NCI-H446 (cell line): ENCODE measurements around the gene KIAA0586.
"Not testable (repeated sequence)": the region's sequence is repeated elsewhere in the genome, so short reads cannot be mapped to it uniquely, and the experiment has no call there.

Source experiments
- DNase-seq, 2 experiments: peaks; one replicate each; lab custom pipeline; 2025; lab: John Stamatoyannopoulos, UW

KIAA0586 gene

GRCh38 chr14:58547649-58548048 is 120.1 kb downstream of the KIAA0586 start:
- DNase-seq: no peak

GRCh38 chr14:58549105-58549757 is 121.7 kb downstream of the KIAA0586 start:
- DNase-seq: no peak

- no peak for DNase-seq
Observed at GRCh38 chr14:58553959-58554358, 126.4 kb downstream of the KIAA0586 start.

- no peak for DNase-seq
Observed at GRCh38 chr14:58555647-58556046, 128.1 kb downstream of the KIAA0586 start.

GRCh38 chr14:58557242-58557641 is 129.7 kb downstream of the KIAA0586 start:
- no peak for DNase-seq

- no peak for DNase-seq
Observed at GRCh38 chr14:58560208-58560607, 132.7 kb downstream of the KIAA0586 start.

GRCh38 chr14:58562141-58562540 is 134.6 kb downstream of the KIAA0586 start:
- no peak for DNase-seq

- DNase-seq: no peak
Observed at GRCh38 chr14:58563978-58564377, 136.5 kb downstream of the KIAA0586 start.

- DNase-seq: no peak
Observed at GRCh38 chr14:58565832-58566231, 138.3 kb downstream of the KIAA0586 start.

GRCh38 chr14:58566979-58567378 is 139.5 kb downstream of the KIAA0586 start:
- no peak for DNase-seq

- no peak for DNase-seq
Observed at GRCh38 chr14:58568322-58568721, 140.8 kb downstream of the KIAA0586 start.

- no peak for DNase-seq
Observed at GRCh38 chr14:58571256-58571655, 143.7 kb downstream of the KIAA0586 start.

- DNase-seq: no peak
Observed at GRCh38 chr14:58571769-58572472, 144.4 kb downstream of the KIAA0586 start.

GRCh38 chr14:58572473-58572853 is 144.9 kb downstream of the KIAA0586 start:
- no peak for DNase-seq

GRCh38 chr14:58572863-58573262 is 145.3 kb downstream of the KIAA0586 start:
- DNase-seq: no peak

- DNase-seq: no peak
Observed at GRCh38 chr14:58574623-58575022, 147.1 kb downstream of the KIAA0586 start.

- no peak for DNase-seq
Observed at GRCh38 chr14:58575956-58576355, 148.4 kb downstream of the KIAA0586 start.

GRCh38 chr14:58580035-58580434 is 152.5 kb downstream of the KIAA0586 start:
- DNase-seq: not testable (repeated sequence)

- not testable (repeated sequence) for DNase-seq
Observed at GRCh38 chr14:58581389-58581788, 153.9 kb downstream of the KIAA0586 start.

GRCh38 chr14:58584383-58584782 is 156.9 kb downstream of the KIAA0586 start:
- DNase-seq: no peak

GRCh38 chr14:58587271-58587670 is 159.8 kb downstream of the KIAA0586 start:
- DNase-seq: peak in 1 of 2 experiments; percentile 39

- DNase-seq: not testable (repeated sequence)
Observed at GRCh38 chr14:58588321-58588720, 160.8 kb downstream of the KIAA0586 start.

GRCh38 chr14:58593977-58594376 is 166.5 kb downstream of the KIAA0586 start:
- no peak for DNase-seq

- DNase-seq: no peak
Observed at GRCh38 chr14:58597041-58597440, 169.5 kb downstream of the KIAA0586 start.
